GM19452 (cell line): ENCODE data around the gene FRYL.
"Not testable (repeated sequence)": the region's sequence is repeated elsewhere in the genome, so short reads cannot be mapped to it uniquely, and the experiment has no call there.

Experiments
- ATAC-seq: cut with Tn5 transposase; IDR thresholded peaks from one replicate; pipeline ENCODE4 v1.9.1; 2021; ENCODE audit not compliant: unreplicated experiment

The FRYL gene

GRCh38 chr4:48699475-48699874 is 80.6 kb downstream of the FRYL start:
- ATAC-seq = no peak

GRCh38 chr4:48698029-48698971 is 81.8 kb downstream of the FRYL start:
- ATAC-seq = no peak

GRCh38 chr4:48697516-48697915 is 82.6 kb downstream of the FRYL start:
- not testable (repeated sequence) for ATAC-seq

- ATAC-seq = no peak
Measured at GRCh38 chr4:48694824-48695223, 85.3 kb downstream of the FRYL start.

- ATAC-seq = no peak
Measured at GRCh38 chr4:48693856-48694574, 86.1 kb downstream of the FRYL start.

GRCh38 chr4:48692897-48693296 is 87.2 kb downstream of the FRYL start:
- no peak for ATAC-seq

GRCh38 chr4:48692044-48692443 is 88.0 kb downstream of the FRYL start:
- no peak for ATAC-seq

- no peak for ATAC-seq
Measured at GRCh38 chr4:48688953-48689352, 91.1 kb downstream of the FRYL start.

- no peak for ATAC-seq
Measured at GRCh38 chr4:48687313-48688051, 92.6 kb downstream of the FRYL start.

GRCh38 chr4:48686369-48686768 is 93.7 kb downstream of the FRYL start:
- no peak for ATAC-seq

- peak; percentile 73 for ATAC-seq
Measured at GRCh38 chr4:48683784-48684666, 96.1 kb downstream of the FRYL start.

- not testable (repeated sequence) for ATAC-seq
Measured at GRCh38 chr4:48682870-48683269, 97.2 kb downstream of the FRYL start.

GRCh38 chr4:48681856-48682255 is 98.2 kb downstream of the FRYL start:
- peak; percentile 64 for ATAC-seq

- no peak for ATAC-seq
Measured at GRCh38 chr4:48680848-48681568, 99.1 kb downstream of the FRYL start.

GRCh38 chr4:48673537-48673936 is 106.5 kb downstream of the FRYL start:
- no peak for ATAC-seq

- no peak for ATAC-seq
Measured at GRCh38 chr4:48670587-48670986, 109.5 kb downstream of the FRYL start.

- no peak for ATAC-seq
Measured at GRCh38 chr4:48669086-48669485, 111.0 kb downstream of the FRYL start.

- no peak for ATAC-seq
Measured at GRCh38 chr4:48668254-48669017, 111.6 kb downstream of the FRYL start.

GRCh38 chr4:48667148-48667547 is 112.9 kb downstream of the FRYL start:
- no peak for ATAC-seq
